ENCODE results near the gene COL18A1.

The COL18A1 gene

DNA sequence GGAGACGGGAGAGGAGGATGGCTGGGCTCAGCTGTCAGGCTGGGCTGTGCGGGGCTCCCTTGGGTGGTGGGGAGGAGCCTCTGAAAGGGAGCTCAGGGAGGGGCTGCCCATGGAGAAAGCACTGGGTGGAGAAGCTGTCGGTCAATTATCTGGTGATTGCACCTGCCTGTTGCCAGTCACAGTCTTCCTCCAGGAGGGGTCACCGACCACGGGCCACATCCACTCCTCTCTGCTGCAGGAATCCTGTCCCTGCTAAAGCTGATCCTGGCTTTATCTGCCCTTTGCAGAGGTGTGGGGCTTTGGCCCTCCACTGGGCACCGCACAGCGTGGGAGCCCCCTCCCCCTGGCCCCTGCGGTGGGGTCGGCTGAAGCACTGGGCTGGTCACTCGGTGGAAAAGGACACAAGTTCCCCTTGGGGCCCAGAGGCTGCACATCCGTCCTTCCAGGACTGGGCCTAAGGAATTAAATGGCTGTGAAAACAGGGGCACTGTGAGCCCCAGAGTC lies 21.8 kb upstream of the COL18A1 start:
- no peak for DNase-seq (ENCODE audit: low spot score)

DNA sequence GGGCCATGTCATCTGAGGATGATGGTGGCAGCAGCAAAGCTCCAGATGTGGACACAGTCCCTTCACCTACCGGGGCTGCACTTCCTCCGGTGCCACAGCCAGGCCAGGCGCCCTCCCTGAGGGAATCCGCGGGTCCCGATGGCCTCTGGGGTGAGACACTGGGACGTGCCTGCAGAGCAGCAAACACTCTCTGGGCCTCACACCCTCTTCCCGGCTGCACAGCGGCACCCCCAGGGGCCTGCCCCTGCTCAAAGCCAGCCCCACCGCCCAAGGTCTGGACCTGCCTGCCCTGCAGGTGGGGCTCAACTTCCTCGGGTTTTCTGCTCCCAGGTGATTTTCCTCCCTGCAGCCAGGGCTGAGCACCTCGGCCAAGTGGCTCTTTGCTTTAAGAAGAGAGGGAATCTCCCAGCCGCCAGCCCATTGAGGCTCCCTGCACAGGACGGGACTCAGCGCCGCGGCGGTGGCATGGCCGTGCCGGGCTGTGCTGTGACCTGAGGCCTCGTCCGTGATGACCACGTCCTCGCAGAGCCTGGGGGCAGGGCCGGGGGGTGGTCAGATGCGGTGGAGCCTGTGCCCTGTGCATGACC lies 21.3 kb upstream of the COL18A1 start:
- no peak for DNase-seq (ENCODE audit: low spot score)

- no peak for DNase-seq (ENCODE audit: low spot score)
Measured at GRCh38 chr21:45384656-45385548, 20.1 kb upstream of the COL18A1 start.

GRCh38 chr21:45385549-45386050 lies 19.4 kb upstream of the COL18A1 start:
- DNase-seq (ENCODE audit: low spot score), result no peak

- DNase-seq (ENCODE audit: low spot score), result no peak
Measured at GRCh38 chr21:45386336-45386727, 18.6 kb upstream of the COL18A1 start.

GRCh38 chr21:45386728-45387371 lies 18.1 kb upstream of the COL18A1 start:
- DNase-seq (ENCODE audit: low spot score), result no peak

GRCh38 chr21:45387506-45387905 lies 17.5 kb upstream of the COL18A1 start:
- no peak for DNase-seq (ENCODE audit: low spot score)

DNA sequence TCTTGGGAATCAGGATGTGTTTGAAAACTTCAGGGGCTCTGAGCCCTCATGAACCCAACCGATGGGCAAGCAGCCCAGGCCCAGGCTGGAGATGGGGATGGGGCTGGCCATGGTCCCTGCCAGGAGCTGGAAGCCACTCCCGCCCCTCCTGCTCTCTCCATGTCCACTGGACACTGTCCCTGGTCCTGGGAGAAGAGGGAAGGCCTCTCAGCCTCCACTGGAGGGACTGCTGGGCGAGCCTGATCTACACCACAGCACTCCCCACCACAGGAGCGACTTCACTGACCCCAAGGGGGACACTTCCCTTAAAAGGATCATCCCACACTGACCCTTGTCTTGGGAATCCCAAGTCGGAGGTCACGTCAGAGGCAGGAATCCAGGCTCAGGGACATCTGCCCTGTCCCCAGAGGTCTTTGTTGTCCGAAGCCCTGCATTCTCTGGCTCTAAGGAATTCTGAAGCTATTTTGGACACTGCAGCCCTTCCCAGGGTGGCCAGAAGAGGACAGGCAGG lies 16.9 kb upstream of the COL18A1 start:
- no peak for DNase-seq (ENCODE audit: low spot score)

GRCh38 chr21:45388611-45389296 lies 16.2 kb upstream of the COL18A1 start:
- DNase-seq (ENCODE audit: low spot score), result no peak

DNA sequence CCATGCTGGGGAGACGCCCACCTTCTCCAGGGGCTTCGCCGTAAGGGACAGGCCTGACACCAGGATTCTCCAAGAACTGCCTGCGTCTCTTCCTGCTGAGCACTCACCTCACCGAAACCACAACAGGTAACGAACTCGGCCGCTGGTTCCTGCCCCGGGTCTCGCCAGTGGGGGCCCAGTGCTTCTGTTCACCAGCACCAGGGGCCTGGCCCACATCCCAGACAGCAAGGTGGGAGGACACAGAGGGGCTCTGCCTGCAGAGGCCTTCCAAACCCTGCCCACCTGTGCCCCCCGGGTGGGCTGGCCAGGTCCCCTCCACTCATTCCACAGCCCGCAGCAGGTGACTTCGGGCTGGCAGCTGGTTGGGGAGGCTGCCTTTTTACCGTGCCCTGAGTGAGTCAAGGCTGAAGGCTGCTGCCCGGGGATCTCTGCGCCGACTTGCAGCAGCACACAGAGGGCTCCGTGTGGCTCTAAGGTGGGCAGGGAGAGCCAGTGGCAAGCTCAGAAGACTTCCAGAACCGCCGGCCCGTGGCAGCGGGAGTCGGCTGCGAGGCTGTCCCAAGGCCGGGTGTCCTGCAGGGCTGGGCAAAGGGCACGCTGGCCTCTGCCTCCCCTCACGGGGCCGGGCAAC lies 14.7 kb upstream of the COL18A1 start:
- DNase-seq (ENCODE audit: low spot score), result no peak

DNA sequence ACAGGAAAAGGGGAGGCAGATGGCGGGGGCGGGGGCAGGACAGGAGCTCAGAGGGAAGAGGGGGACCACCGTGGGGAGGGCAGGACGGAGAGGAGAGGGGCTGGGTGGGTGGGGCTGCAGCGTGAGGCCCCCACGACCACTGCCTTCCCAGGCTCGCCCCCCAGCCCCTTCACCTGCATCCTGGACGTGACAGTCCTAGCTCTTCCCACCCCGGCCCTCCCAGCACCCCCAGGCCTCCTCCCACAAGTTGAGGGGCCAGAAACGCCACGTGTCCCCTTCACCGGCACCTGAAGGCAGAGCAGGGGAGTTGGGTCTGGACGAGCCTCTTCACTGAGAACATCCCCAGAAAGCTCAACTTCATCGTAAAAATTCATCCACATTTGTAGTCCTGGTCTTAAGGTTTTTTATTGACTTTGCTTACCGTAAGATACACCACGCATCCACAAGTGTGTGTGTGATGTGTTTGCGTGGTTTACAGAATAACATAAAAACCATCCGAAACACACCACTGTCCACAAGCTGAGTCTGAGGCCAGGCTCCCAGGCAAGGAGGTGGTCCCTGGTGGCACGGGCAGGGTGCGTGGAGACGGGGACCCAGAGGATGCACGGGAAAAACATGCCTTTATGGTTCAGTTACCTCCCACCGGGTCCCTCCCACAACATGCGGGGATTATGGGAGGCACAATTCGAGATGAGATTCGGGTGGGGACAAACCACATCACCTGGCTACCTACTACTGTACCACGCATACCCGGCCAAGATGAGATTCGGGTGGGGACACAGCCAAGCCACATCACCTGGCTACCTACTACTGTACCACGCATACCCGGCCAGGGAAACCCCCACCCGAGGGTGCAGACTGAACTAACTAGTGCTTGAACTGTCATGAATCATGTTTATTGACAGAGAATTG lies 13.9 kb upstream of the COL18A1 start:
- no peak for DNase-seq (ENCODE audit: low spot score)

DNA sequence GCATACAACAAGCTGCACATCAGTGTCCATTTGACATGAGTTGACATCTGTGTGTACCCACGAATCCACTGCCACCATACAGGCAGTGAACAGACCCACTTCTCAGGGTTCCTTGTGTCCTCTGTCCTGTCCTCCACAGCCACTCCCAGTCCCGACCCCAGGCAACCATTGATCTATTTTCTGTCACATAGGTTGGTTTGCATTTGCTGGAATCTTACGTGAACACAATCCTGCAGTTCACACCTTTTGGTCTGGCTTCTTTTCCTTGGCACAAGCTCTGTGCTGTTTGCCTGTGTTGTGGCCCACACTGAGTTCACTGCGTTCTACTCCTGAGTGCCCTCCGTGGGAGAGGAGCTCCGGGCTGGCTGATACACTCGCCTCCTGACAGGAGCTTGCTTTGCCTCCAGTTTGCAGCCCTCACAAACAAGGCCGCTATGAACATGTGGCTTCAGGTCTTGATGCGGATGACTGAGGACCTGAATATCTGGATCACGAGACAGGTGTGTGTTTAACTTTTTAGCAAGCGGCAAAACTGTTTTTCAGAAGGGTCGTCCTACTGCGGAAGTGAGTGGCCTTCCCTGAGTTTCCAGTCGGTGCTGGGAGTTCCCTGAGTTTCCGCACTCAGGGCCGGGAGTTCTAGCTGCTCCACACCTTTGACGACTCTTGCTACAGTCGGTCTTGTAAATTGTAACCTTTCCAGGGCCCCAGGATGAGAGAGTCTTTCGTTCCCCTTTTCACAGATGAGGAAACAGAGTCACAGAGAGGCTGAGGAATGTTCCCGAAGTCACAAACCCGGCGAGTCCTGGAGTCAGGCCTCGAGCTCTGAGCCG lies 13.0 kb upstream of the COL18A1 start:
- no peak for DNase-seq (ENCODE audit: low spot score)

GRCh38 chr21:45392573-45392971 lies 12.4 kb upstream of the COL18A1 start:
- no peak for DNase-seq (ENCODE audit: low spot score)

GRCh38 chr21:45393021-45393420 lies 11.9 kb upstream of the COL18A1 start:
- no peak for DNase-seq (ENCODE audit: low spot score)

DNA sequence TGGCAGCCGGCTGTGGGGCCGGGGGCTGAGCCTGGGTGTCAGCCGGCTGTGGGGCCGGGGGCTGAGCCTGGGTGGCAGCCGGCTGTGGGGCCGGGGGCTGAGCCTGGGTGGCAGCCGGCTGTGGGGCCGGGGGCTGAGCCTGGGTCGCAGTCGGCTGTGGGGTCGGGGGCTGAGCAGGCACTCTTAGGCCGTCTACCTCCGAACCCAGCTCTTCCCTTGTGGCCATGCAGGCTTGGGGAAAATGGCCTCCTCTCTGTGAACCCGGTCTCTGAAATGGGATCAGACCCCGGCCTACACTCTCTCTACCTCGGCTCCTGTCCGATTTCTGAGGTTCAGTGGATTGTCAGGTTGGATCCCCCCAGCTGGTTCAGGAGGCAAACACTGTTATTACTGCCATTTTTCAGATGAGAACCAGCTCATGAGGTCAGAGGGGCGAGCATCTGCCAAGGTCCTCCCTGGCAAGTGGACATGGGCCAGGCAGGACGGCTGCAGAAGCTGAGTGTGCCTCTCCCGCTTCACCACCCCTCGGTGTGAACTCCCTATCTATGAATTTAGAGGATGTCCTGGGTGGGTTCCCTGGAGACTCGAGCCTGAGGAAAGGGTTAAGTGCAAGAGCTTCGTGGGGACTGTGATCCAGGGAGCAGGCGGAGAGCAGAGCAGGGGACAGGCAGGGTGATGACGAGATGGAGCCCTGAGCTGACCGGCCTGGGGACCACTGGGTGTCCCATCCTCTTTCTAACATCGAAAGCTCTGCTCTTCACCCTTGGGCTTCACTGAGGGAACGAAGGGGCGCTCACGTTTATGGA lies 10.9 kb upstream of the COL18A1 start:
- DNase-seq (ENCODE audit: low spot score), result no peak

DNA sequence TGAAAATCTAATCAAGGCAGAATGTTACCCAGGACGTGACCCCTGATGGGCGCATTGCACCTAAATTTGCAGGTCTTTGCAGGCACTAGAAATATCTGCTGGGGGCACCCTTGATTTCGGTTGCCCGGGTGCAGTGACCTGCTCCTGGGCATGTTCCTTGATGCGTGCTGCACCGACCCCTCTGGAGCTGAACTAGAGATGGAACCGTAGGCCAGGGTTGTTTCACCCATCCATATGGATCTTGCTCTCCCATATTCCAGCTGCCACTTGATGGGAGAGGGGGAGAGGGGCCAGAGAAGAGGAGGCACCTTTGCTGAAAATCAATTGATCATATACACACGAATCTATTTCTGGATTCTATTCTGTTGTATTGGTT lies 8.4 kb upstream of the COL18A1 start:
- no peak for DNase-seq (ENCODE audit: low spot score)

DNA sequence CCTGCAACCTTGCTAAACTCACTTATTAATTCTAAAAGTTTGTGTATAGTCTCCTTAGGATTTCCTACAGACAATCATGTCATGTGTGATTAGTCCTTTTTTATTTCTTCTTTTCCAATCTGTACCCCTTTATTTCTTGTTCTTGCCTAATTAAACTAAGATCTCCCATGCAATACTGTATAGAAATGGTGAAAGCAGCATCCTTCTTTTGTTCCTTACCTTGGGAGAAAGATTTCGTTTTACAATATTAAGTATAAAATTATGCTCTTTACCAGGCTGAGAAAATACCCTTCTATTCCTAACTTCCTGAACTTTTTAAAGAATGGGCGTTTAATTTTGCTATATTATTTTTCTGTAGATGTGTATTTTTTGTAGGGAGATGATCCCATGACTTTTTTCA lies 7.6 kb upstream of the COL18A1 start:
- no peak for DNase-seq (ENCODE audit: low spot score)

- DNase-seq (ENCODE audit: low spot score), result no peak
Measured at GRCh38 chr21:45401054-45401518, 3.9 kb upstream of the COL18A1 start.
